Liver (tissue), 2 donors: ENCODE results near the gene EN2.
"Not testable (repeated sequence)": the region's sequence is repeated elsewhere in the genome, so short reads cannot be mapped to it uniquely, and the experiment has no call there.

ENCODE experiments used
- CTCF ChIP-seq: fragments of 150-350 bp; IDR thresholded peaks from 2 replicates; pipeline ENCODE4 v1.5.1; 2017; ENCODE audit warnings: improper control_type of control experiment, low read depth, low read length; ENCODE audit not compliant: missing input control
- ZBTB33 ChIP-seq: IDR thresholded peaks from 2 replicates; pipeline ENCODE4 v1.6.1; 2016; ENCODE audit warnings: antibody characterized with exemption
- donor health status: healthy.

GRCh38 chr7:155445606-155446005 is 12.3 kb upstream of the EN2 start:
- not testable (repeated sequence) for TF ChIP-seq CTCF, ZBTB33
